ENCODE results near the gene KIZ.
"Not testable (repeated sequence)": the region's sequence is repeated elsewhere in the genome, so short reads cannot be mapped to it uniquely, and the experiment has no call there.

KIZ gene

DNA sequence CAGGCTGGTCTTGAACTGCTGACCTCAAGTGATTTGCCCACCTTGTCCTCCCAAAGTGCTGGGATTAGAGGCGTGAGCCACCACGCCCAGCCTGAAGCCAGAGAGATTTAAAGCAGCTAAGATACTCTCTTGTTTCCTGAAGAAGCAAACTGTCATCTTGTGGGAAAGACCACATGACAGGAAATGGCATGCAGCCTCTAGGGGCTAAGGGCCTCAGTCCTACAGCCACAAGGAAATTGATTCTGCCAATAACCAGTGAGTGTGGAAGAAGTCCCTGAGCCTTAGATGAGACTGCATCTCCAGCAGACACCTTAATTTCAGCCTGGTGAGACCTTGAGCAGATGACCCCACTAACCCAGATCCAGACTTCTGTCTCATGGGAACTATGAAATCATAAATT is 40.9 kb downstream of the KIZ start:
- H3K27ac ChIP-seq, result no peak overlapping the region
- TF ChIP-seq, protein P1, sequence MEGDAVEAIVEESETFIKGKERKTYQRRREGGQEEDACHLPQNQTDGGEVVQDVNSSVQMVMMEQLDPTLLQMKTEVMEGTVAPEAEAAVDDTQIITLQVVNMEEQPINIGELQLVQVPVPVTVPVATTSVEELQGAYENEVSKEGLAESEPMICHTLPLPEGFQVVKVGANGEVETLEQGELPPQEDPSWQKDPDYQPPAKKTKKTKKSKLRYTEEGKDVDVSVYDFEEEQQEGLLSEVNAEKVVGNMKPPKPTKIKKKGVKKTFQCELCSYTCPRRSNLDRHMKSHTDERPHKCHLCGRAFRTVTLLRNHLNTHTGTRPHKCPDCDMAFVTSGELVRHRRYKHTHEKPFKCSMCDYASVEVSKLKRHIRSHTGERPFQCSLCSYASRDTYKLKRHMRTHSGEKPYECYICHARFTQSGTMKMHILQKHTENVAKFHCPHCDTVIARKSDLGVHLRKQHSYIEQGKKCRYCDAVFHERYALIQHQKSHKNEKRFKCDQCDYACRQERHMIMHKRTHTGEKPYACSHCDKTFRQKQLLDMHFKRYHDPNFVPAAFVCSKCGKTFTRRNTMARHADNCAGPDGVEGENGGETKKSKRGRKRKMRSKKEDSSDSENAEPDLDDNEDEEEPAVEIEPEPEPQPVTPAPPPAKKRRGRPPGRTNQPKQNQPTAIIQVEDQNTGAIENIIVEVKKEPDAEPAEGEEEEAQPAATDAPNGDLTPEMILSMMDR (conservative IDR thresholded peaks at IDR 0.05), result no peak

DNA sequence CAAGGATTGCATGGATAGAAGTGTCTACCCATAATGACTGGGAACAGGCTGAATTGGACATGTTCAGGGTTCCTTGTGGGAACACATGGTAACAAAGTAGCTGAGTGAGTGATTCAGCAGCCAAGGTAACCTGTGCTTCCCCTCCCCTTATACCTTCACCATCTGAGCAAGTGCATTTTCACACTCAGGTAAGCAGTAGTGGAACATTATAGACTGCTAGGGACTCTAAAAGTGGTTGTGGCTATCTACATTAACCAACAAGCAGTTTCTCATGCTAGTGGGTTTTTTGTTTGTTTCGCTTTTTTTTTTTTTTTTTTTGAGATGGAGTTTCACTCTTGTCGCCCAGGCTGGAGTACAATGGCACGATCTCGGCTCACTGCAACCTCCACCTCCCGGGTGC is 41.4 kb downstream of the KIZ start:
- H3K27ac ChIP-seq, result no peak overlapping the region
- TF ChIP-seq, protein P1 (conservative IDR thresholded peaks at IDR 0.05), result no peak

DNA sequence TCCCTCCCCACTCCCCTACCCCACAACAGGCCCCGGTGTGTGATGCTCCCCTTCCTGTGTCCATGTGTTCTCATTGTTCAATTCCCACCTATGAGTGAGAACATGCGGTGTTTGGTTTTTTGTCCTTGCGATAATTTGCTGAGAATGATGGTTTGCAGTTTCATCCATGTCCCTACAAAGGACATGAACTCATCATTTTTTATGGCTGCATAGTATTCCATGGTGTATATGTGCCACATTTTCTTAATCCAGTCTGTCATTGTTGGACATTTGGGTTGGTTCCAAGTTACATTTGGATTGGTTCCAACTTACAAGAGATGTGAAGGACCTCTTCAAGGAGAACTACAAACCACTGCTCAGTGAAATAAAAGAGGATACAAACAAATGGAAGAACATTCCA is 42.2 kb downstream of the KIZ start:
- not testable (repeated sequence) for H3K27ac ChIP-seq

DNA sequence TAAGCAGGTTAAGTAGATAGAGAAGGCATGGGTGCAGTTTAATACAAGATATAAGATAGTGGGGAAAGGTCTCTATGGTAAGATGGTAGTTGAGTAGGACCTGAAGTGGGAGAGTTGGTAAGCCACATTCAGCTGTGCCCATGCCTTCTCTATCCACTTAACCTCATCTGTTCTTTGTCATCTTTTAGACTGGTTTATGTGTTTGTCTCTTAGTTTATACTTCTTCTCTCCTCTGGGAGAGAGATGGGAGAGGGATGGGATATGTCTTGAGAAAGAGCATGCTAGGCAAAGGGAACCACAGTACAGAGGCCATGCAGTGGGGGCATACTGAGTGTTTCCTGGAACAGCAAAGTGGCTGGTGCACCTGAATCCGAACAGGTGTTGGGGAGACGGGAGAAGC is 46.7 kb downstream of the KIZ start:
- TF ChIP-seq, protein P1 (conservative IDR thresholded peaks at IDR 0.05), result no peak
- H3K27ac ChIP-seq, result 0 out of 2 replicates have a peak overlapping the region, but pooled peaks have one; percentile 70

DNA sequence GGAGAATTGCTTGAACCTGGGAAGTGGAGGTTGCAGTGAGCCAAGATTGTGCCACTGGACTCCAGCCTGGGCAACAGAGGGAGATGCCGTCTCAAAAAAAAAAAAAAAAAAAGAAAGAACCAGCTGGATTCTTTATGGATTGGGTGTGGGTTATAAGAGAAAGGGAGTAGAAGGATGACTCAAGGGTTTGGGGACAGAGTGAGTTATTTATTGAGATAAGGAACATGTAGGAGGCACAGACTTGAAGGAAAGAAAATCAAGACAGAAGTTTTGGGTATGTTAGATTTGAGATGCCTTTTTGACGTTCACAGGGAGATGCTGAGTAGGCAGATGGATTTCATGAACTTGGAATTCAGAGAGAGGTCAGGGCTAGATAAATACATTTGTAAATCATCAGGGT is 47.6 kb downstream of the KIZ start:
- peak overlapping the region; percentile 70 for H3K27ac ChIP-seq
- TF ChIP-seq, protein P1 (conservative IDR thresholded peaks at IDR 0.05), result no peak

DNA sequence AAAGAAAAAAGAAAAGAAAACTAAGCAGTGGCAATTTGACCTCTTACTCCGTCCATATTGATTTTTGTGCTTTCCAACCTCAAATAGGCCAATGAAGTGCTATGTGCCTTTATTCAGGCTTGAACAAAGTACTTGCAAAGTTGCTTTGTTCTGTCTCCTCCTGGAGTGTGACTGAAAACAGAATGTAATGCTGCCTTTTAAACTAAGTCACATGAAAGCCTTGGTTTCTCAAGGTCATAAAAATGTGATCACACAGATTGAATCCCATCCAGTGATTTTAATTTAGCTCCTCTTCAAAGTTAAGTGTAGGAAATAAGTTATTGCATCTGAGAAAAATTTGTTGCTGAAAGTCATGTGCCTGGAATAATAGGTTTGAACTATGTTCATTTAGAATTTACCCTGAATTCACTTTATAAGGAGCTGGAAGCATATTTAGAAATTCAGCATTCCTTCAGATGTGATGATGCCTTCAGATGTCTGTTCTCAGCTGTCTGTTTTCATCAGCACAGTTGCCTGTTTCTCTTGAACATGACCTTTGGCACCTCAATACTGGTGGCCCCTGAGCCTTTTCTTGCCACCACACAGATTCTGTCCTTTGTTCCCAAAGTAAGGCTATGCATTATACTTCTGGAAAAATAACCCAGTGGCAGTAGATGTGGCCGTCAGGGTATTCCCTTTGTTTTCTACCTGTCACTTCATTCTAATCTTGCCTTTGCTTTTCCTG is 48.8 kb downstream of the KIZ start:
- H3K27ac ChIP-seq, result peak overlapping the region; percentile 70
- TF ChIP-seq, protein P1 (conservative IDR thresholded peaks at IDR 0.05), result no peak

DNA sequence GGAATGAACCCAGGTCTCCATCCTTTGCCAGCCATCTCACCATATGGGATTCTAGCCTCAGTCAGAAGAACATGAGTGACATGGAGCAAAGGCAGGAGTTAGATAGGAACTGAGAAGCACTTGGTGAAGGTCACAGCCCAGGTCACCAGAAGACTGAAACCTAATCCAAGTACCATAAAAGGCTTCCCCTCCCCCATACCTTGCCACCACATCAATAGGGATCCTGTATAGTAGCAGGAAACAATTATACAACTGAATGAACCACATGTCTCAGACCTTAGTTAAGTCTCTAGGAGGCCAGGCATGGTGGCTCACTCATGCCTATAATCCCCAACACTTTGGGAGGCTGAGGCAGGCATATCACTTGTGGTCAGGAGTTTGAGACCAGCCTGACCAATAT is 49.6 kb downstream of the KIZ start:
- TF ChIP-seq, protein P1 (conservative IDR thresholded peaks at IDR 0.05), result no peak
- H3K27ac ChIP-seq, result peak overlapping the region; percentile 70

DNA sequence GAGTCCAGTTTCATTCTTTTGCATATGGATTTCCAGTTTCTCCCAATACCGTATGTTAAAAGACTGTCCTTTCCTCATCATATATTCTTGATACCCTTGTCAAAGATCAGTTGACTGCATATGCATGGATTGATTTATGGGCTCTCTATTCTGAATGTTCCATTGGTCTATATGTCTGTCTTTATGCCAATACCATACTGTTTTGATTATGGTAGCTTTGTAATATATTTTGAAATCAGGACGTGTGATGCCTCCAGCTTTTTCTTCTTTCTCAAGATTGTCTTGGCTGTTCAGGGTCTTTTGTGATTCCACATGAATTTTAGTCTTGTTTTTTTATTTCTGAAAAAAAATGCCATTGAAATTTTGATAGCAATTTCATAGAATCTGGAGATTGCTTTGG is 51.9 kb downstream of the KIZ start:
- TF ChIP-seq, protein P1 (conservative IDR thresholded peaks at IDR 0.05), result no peak

More for the DNA sequence above, 51.9 kb downstream of the KIZ start:
- no peak overlapping the region for H3K27ac ChIP-seq
